Esophagus muscularis mucosa (tissue), 4 donors: ENCODE data around the gene TP53I11. TPM values are rescaled to one million over a fixed set of nuclear protein-coding genes. Genes with fewer than 3 reads are reported as not detected.

Experiments
- DNase-seq: peaks from one replicate; pipeline ENCODE4 v3.0.0-alpha.2; 2017; ENCODE audit errors: extremely low spot score
- H3K27ac ChIP-seq, 4 donors: fragments of 200-600 bp; sonication (generic); replicated peaks in 1 of 4; 1 replicate in 3 of 4; 2 replicates in 1 of 4; pipeline ENCODE4 v1.5.1; 2016 to 2019; ENCODE audit warnings: mild to moderate bottlenecking in 1 of 4
- H3K27me3 ChIP-seq, 4 donors: fragments of 200-600 bp; sonication (generic); one replicate each; pipeline versions ENCODE4 v1.5.1 to v1.6.0; 2016 to 2019
- H3K36me3 ChIP-seq, 4 donors: fragments of 200-600 bp; sonication (generic); one replicate each; pipeline ENCODE4 v1.5.1; 2016 to 2019
- H3K4me1 ChIP-seq, 4 donors: fragments of 200-600 bp; sonication (generic); one replicate each; pipeline ENCODE4 v1.5.1; 2016 to 2019
- H3K4me3 ChIP-seq, 4 donors: fragments of 200-600 bp; sonication (generic); 1 replicate in 2 of 4; 2 replicates in 2 of 4; pipeline ENCODE4 v1.5.1; 2016 to 2019; ENCODE audit warnings: mild to moderate bottlenecking in 4 of 4, moderate library complexity in 1 of 4
- H3K9me3 ChIP-seq, 4 donors: fragments of 200-600 bp; sonication (generic); 1 replicate in 3 of 4; 2 replicates in 1 of 4; pipeline ENCODE4 v1.5.1; 2016 to 2019
- CTCF ChIP-seq, 3 experiments: fragments of 200-600 bp in 2 of 3; fragments of 450-650 bp in 1 of 3; sonication (generic) in 2 of 3; IDR thresholded peaks; one replicate each; pipeline ENCODE4 v1.5.1; 2017 to 2019; ENCODE audit warnings: antibody characterized with exemption in 3 of 3, mild to moderate bottlenecking in 2 of 3, moderate library complexity in 1 of 3
- EP300 ChIP-seq: sonication (generic); formaldehyde crosslinking; IDR thresholded peaks from one replicate; pipeline ENCODE4 v1.6.1; 2017; ENCODE audit warnings: antibody characterized with exemption
- POLR2A ChIP-seq: fragments of 450-650 bp; IDR thresholded peaks from one replicate; pipeline ENCODE4 v1.6.1; 2017; ENCODE audit warnings: antibody characterized with exemption, moderate library complexity, mild to moderate bottlenecking, low read depth
- POLR2AphosphoS5 ChIP-seq, 2 donors: sonication (generic); formaldehyde crosslinking; IDR thresholded peaks; one replicate each; pipeline ENCODE4 v1.6.1; 2017; ENCODE audit warnings: antibody characterized with exemption in 2 of 2
- WGBS: methylation state at CpG from one replicate; pipeline ENCODE4 v1.1.5; 2018; 5-methylcytosine and 5-hydroxymethylcytosine counted together
- intact Hi-C: fragments of 100-400 bp; cut with DNase I; formaldehyde crosslinking; loops from one replicate; pipeline ENCODE4 v1.15.1; 2023
- total RNA-seq, 4 donors: library from RNA; depleted of rRNA; stranded (reverse); fragments of >200 nt; gene quantifications; one replicate each; pipeline versions ENCODE4 v1.1.0 to v1.2.1, GENCODE V29; 2016

TP53I11 gene
- total RNA-seq, 4 donors from 2014 or later: 51.1 to 76.1 (median 59.2) TPM

GRCh38 chr11:44957776-44958564 is 7.3 kb upstream of the TP53I11 start:
- TF ChIP-seq EP300 (no peak), POLR2A (no peak), POLR2AphosphoS5 (IDR thresholded peaks at IDR 0.05) (no peak), CTCF (IDR thresholded peaks at IDR 0.05) (no peak)

GRCh38 chr11:44957040-44957515 is 6.4 kb upstream of the TP53I11 start:
- WGBS: 44% methylated on average over 12 of the region's 35 CpGs
- Histone ChIP-seq H3K27ac (no peak overlapping the region), H3K4me3 (peak overlapping the region; percentile 4 to 27 (median 21)), H3K4me1 (peaks cover 14 to 33% (median 31%) of the 10 kb centered on the region in 4 donors), H3K27me3 (no peaks in the 10 kb centered on the region), H3K9me3 (no peaks in the 10 kb centered on the region), H3K36me3 (no peaks in the 10 kb centered on the region)
- TF ChIP-seq POLR2AphosphoS5 (IDR thresholded peaks at IDR 0.05) (no peak), POLR2A (no peak), EP300 (no peak), CTCF (IDR thresholded peaks at IDR 0.05) (no peak)
- intact Hi-C loops: no loop called here
- no peak for DNase-seq

More at GRCh38 chr11:44957776-44958564, 7.3 kb upstream of the TP53I11 start:
- Histone ChIP-seq H3K27me3 (no peaks in the 10 kb centered on the region), H3K9me3 (no peaks in the 10 kb centered on the region), H3K4me1 (peaks cover 14 to 33% (median 31%) of the 10 kb centered on the region in 4 donors), H3K27ac (no peak overlapping the region), H3K36me3 (no peaks in the 10 kb centered on the region), H3K4me3 (no peak overlapping the region)
- DNase-seq: no peak
- intact Hi-C loops: no loop called here
- 75% methylated on average over 8 of the region's 8 CpGs for WGBS

GRCh38 chr11:44955015-44955738 is 4.5 kb upstream of the TP53I11 start:
- 61% methylated on average over 5 of the region's 5 CpGs for WGBS
- intact Hi-C loops: no loop called here
- H3K4me1 ChIP-seq: peaks cover 14 to 47% (median 41%) of the 10 kb centered on the region in 4 donors
- no peak overlapping the region for H3K4me3 ChIP-seq
- TF ChIP-seq CTCF (IDR thresholded peaks at IDR 0.05) (no peak), POLR2AphosphoS5 (IDR thresholded peaks at IDR 0.05) (no peak), EP300 (no peak), POLR2A (no peak)
- no peaks in the 10 kb centered on the region for H3K36me3 ChIP-seq
- H3K9me3 ChIP-seq: no peaks in the 10 kb centered on the region
- H3K27ac ChIP-seq: peak overlapping the region in 2 of 4 donors; percentile 1 to 8
- DNase-seq: no peak
- no peaks in the 10 kb centered on the region for H3K27me3 ChIP-seq

- intact Hi-C loops: no loop called here
- no peak for DNase-seq
- WGBS: 92% methylated on average over 8 of the region's 12 CpGs
- peaks cover 20 to 56% (median 50%) of the 10 kb centered on the region in 4 donors for H3K4me1 ChIP-seq
- TF ChIP-seq CTCF (IDR thresholded peaks at IDR 0.05) (no peak), EP300 (no peak), POLR2A (no peak), POLR2AphosphoS5 (IDR thresholded peaks at IDR 0.05) (no peak)
- no peaks in the 10 kb centered on the region for H3K9me3 ChIP-seq
- no peak overlapping the region for H3K4me3 ChIP-seq
- no peaks in the 10 kb centered on the region for H3K36me3 ChIP-seq
- H3K27me3 ChIP-seq: no peaks in the 10 kb centered on the region
- H3K27ac ChIP-seq: peak overlapping the region in 2 of 4 donors; percentile 1 to 8
Measured at GRCh38 chr11:44954051-44954906, 3.6 kb upstream of the TP53I11 start.
